DLD1 (cell line): Measurements from ENCODE around the gene CHMP3.
"Not testable (repeated sequence)": the region's sequence is repeated elsewhere in the genome, so short reads cannot be mapped to it uniquely, and the experiment has no call there.

Source experiments
- in situ Hi-C: cut with HindIII; loops from 2 replicates; pipeline ENCODE4 v1.10.0; 2017; ENCODE audit warnings: low sequenced_read_pairs

The CHMP3 gene

DNA sequence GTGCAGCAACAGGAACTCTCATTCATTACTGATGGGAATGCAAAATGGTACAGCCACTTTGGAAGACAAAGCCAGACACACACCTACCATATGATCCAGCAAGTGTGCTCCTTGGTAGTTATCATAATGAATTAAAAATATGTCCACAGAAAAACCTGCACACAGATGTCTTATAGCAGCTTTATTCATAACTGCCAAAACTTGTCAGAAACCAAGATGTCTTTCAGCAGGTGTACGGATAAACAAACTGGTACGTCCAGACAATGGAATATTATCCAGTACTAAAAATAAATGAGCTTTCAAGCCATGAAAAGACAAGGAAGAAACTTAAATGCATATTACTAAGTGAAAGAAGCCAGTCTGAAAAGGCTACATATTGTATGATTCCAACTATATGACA lies 50.4 kb downstream of the CHMP3 start:
- in situ Hi-C loops, result no loop called here

DNA sequence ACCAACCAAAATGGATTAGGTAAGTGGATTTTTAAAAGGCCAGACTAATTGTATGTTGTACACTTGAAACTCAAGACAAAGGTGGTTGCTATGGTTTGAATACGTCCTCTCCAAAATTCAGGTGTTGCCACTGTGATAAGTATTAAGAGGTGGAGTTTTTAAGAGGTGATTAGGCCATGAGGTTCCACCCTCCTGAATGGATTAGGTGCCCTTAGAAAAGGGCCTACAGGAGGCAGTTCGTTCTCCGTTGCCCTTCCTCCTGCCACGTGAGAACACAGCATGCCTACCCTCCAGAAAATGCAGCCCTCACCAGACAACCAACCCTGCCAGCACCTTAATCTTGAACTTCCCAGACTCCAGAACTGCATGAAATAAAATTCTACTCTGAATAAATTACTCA lies 51.2 kb downstream of the CHMP3 start:
- in situ Hi-C loops, result no loop called here

DNA sequence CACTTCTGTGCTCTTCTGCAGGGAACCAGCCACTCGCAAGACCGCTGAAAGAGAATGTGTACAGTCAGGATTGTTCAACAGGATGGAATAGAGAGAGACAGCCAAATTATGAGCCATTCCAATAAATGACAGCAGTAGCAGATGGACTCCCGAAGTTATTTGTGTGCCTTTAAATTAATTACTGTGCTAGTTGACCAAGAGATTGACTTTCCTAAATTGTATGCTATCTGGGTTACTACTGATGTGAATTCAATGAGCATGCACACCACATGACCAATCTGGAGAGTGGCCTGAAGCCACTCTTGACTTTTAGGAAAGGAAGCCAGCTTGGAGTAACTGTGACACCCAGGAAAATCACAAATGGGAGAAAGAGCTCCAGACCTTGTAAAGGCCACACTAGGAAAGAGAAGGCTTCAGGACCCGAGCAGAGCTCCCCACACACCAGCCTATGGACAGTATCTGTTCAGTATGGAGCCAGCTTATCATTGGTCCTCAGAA lies 52.8 kb downstream of the CHMP3 start:
- in situ Hi-C loops, result no loop called here

DNA sequence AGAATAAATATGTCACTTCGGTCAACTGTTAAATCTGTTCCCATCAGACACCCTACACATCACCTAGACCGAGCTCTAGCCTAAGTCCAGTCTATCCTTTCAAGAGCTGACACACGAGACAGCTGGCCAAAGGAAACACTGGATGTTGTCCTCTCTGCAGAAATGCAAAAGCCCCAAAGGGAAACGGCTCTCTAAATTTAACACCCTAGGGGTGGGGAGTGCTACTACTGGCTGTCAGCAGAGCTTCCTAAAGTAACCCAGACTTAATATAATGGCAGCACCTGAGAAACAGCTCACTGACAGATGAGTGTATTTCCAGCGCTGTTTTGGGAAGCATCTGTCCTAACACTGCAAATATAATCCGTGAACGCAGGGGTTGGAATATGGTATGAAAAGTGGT lies 55.6 kb downstream of the CHMP3 start:
- in situ Hi-C loops, result no loop called here

DNA sequence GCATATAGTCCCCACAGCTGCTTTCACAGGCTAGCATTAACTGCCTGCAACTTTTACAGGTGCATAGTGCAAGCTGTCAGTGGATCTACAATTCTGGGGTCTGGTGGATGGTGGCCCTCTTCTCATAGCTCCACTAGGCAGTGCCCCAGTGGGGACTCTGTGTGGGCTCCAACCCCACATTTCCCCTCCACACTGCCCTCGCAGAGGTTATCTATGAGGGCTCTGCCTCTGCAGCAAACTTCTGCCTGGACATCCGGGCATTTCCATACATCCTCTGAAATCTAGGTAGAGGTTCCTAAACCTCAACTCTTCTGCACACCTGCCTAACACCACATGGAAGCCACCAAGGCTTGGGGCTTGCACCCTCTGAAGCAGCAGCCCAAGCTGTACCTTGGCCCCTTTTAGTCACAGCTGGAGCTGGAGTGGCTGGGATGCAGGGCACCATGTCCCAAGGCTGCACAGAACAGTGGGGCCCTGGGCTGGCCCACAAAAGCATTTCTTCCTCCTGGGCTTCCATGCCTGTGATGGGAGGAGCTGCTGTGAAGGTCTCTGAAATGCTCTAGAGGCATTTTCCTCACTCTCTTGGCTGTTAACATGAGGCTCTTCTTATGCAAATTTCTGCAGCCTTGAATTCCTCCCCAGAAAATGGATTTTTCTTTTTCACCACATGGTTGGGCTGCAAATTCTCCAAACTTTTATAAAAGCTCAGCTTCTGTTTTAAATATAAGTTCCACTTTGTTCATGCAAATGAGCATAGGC lies 62.7 kb downstream of the CHMP3 start:
- in situ Hi-C loops, result no loop called here

DNA sequence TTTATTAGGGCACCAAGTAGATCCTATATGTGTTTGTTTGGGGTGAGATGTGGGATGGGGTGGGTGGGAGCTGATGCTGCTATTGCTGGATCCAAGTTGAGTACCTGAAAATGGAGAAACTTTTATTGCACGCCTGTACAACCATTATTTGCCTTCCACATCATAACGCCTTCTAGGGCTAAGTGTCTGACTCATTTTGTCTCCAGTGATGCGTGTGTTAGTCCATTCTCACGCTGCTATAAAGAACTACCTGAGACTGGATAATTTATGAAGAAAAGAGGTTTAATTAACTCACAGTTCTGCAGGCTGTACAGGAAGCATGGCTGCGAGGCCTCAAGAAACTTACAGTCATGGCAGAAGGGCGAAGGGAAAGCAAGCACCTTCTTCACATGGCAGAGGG lies 63.9 kb downstream of the CHMP3 start:
- in situ Hi-C loops, result no loop called here

DNA sequence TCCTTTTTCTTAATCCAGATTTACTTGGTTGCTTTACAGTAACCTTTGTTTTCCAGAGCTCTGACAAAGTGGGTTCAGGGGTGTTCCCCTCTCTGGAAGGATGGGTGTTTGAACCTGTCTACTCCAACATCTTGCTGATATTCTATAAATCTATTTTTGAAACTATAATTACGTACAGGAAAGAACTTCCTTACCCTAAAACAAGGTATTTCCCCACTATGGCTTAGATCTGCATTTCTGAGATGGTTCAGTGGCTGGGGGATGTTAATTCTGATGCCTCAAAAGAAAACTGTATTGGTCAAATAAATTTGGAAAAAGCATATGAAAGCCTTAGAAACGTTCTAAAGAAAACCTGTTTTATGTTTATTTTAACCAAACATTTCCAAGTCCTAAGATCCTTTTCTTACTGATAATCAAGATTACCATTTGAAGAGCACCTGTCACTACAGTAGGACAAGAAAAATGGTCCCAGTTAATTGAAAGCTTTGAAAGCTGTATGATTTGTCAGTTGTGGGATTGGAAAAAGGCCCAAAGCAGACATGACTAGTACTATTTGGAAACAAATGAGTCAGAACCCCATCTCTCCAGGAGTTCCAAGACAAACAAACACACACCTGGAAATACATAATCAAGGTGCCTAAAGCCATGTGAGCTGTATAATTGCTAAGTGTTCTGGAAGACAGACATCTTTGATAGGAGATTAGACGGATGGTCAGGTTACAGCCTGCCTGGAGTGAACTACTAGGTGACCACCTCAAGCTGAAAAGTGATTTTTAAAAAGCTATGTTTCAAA lies 64.6 kb downstream of the CHMP3 start:
- in situ Hi-C loops, result no loop called here

DNA sequence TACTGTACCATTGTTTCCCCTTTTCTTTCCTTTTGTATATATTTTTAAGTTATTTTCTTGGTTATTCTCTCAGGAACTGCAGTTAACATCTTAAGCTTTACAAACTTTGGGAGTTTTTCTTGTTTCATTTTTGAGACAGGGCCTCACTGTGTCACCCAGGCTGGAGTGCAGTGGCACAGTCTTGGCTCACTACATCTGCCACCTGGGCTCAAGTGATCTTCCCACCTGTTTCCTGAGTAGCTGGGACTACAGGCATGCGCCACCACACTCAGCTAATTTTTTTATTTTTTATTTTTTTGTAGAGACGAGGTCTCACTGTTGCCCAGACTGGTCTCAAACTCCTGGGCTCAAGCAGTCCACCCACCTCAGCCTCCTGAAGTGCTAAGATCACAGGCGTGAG lies 66.9 kb downstream of the CHMP3 start:
- in situ Hi-C loops, result not testable (repeated sequence)

DNA sequence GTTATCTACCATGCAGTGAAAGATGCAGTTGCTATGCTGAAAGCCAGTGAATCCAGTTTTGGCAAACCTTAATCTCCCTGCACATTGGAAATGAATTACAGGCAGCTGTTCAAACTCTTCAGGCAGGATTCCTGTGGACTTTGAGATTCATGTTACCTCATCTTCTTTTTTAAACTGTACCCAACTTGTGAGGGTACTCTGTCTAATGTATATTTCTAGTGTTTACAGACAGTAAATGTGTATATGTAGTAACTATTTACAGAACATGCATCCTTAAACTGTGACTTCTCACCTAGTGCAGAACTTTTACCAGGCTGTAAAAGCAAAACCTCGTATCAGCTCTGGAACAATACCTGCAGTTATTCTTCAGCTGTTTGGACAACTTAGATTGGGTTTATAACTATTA lies 71.2 kb downstream of the CHMP3 start:
- in situ Hi-C loops, result no loop called here

DNA sequence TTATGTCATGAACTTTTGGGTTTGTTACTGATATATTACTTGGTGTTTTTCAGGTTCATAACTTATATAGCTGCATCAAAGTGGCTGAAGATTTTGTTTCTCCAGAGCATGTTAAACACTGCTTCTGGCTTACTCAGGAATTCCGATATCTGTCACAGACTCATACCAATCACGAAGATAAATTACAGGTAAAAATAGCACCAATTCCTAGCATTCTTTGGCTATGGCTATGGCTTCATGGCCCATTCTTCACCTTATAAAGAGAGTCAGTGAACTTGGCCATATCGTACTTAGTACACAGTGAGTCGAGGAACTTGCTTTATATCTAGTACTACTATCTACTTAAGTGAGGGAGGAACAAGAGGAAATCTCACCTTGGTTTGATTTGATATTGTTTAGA lies 72.2 kb downstream of the CHMP3 start:
- in situ Hi-C loops, result no loop called here

DNA sequence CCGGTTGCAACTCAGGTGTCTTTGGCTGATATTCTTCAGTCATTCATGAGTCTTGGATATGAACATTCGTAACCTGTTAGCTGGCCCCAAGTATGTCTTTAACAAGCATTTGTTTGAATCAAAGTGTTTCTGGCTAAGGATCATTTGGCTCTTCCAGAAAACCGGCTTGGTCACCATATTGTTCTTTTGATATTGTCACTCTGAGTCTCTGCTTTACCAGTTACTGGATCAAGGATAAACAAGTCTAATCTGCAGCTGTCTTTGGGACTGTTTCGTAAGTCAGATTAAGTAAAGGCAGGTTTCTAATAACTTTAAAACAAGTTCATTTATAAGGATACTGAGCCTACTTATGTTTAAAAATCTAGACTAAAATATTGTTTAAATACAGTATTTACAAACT lies 73.0 kb downstream of the CHMP3 start:
- in situ Hi-C loops, result no loop called here

DNA sequence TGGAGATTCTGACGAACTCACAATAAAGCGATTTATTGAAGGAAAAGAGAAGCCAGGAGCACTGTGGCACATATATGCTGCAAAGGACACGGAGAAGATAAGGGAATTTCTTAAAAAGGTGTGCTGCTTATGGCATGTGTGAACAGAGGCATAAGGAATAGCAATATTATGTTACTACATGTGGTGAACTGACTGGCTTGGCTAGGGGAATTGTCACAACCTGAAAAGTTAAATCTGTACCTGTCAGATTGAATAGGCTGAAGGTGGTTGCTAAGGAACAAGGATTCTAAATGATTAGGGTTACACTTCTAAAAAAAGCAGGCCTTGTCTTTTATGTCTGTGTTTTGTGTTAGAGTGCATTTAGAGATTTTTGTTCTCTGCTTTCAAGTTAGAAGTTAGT lies 73.7 kb downstream of the CHMP3 start:
- in situ Hi-C loops, result no loop called here

DNA sequence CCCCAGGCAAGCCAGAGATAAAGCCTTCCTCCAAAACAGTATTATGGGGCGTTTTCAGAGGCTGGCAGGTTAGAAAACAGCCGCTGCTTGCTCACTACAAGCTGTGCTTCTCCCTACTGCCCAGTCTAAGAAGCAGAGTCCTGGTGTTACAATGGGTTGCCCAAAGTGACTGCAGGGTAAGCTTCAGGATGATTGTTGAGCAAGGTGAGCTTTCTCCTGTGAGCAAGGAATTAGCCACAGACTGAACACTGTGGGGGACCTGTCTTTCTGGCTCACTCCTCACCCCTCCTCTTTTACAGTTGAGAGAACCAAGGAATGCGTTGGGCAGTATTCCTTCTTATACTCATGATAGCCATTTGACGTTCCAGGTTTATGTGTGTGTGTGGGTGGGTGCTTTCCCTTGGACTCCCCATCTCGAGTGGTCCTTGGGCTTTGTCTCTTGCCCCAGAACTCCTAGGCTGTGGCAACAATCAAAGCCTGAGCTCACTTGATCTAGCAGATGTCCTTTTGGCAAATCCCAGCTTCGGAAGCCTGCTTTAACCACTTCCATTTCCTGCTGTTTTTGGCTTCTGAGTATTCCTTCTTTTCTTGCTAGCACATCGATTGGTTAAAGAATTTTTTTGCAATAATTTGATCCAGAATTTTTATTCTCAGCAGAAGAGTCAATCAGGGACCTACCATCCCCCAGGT lies 74.5 kb downstream of the CHMP3 start:
- in situ Hi-C loops, result no loop called here

DNA sequence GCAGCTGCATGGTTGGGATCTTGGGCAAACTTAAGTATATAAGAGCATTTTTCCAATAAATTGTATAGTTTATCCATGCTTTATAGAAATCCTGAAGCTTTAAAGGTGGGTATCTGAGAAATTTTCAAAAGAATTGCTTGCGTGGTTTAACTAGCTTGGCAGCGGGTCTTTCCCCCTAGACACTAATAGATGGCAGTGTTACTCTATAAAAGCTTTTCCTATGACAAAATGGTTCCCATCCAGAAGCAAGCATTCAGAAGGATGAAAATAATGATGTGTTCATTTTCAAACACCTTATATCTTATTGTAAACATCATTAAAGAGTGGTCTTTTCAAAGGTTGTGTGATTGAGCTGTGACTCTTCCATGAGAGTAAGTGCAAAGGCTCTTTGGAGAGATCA lies 76.2 kb downstream of the CHMP3 start:
- in situ Hi-C loops, result no loop called here

DNA sequence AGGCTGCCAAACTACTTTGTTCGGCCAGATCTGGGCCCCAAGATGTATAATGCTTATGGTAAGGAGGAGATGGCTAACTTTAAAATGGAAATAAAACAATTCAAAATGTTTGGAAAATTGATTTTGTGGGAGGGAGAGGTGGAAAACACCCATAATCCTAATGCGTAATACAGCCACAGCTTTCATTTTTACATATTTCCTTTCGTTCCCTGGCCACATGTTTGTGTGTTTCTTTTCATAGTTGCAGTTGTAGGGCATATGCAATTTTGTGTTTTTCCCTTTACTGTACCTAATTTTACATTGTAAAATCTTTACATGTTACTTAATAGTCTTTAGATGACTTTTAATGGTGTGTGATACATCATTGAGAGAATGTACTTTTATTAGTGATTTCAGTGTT lies 77.4 kb downstream of the CHMP3 start:
- in situ Hi-C loops, result no loop called here

DNA sequence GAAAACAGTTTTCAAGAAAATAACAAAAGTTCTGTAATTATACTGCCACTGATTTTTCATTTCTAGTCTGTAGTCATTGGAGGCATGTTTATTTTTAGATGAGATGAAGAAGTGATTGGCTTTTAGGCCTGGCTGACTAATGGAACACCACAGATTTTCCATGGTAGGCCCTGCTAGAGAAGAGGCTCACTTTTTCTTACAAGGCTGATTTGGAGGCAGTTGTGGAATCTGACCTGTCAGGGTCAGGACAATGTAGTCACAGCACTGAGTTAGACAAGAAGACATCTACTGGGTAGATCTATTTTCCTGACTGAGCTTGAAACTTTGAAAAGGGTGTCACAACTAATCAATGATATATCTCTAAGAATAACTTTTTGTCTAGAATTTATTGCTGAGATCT lies 78.1 kb downstream of the CHMP3 start:
- in situ Hi-C loops, result no loop called here

DNA sequence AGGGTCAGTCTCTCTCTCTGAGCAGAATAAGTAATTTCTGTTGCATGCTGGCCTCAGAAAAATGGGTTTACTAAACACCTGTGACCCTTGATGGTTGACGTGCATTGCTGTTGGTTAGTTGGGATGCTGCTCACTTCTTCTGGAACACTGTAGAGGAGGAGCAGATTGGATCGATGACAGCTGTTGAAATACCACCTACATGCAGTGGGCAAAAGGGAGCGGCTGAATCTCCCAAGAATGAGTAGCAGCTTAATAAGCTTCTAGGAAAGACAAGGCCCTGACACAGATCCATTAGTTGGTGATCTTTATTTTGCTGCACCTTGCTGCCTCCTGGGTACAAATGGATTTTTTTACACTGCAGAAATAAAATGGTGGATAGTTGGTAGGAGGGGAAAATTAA lies 78.9 kb downstream of the CHMP3 start:
- in situ Hi-C loops, result no loop called here

DNA sequence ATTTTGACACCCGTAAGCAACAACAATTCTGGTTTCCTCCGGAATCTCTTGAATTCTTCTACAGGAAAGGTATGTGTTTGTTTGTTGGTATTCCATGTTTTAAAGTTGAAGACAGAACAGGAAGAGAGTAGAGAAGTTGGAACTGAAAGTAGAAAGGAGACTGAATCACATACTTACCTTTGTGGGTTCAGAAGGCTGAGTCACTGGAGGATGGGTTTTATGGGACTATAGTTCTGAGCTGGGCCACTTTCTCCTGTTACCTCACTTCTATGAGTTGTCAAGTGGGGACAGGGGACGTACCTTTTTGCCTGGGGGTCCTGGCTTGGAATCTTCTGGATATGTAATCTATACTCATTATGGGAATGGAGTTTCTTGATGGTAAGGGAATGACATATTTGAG lies 81.2 kb downstream of the CHMP3 start:
- in situ Hi-C loops, result no loop called here

DNA sequence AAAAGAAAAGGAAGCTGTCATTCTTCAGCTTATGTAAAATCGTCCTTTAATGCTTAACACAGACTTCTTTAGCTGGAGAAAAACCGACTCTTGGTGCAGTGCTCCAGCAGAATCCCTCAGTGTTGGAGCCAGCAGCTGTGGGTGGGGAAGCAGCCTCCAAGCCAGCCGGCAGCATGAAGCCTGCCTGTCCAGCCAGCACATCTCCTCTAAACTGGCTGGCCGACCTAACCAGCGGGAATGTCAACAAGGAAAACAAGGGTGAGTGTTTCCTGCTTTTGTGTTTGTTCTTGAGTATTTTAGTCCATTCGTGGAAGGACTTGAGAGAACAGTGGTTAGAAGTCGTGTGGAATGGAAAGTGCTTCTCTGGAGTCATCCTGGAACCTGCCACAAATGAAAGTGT lies 83.1 kb downstream of the CHMP3 start:
- in situ Hi-C loops, result no loop called here

DNA sequence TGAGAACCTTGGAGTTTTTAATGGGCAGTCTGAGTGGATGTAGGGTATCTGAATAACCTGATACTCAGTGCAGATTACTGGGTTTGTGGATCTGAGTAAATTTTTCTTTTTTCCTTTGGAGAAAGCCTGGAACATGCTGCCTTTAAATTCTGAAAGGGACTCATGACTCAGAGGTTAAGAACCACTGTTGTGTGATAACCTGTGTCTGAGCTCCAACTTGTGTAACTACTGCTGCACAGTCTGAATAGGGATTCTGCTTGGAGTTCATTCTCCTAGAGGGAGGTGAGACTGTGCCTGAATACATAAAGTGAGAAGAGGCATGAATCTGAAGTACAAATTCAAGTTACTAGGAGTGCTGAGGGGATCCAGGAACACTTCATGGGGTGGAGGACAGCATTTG lies 85.9 kb downstream of the CHMP3 start:
- in situ Hi-C loops, result no loop called here

DNA sequence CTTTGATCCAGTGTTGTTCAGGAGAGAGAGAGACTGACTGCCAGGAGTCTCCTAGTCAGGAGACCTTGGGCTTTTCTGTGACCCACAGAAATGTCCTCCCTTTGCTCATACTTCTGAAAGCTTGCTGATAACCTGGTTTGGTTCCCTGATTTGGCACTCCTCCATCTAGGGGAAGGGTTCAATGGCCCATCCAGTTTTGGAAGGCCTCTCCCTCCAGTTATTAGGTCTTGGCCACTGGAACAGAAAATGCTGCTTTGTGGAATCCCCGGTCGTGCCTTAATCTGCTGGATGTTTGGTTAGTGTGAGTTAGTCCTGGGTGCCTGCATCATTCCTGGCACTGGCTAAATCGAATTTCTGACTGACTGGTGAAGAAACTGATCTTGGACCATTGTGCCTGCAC lies 86.3 kb downstream of the CHMP3 start:
- in situ Hi-C loops, result no loop called here

DNA sequence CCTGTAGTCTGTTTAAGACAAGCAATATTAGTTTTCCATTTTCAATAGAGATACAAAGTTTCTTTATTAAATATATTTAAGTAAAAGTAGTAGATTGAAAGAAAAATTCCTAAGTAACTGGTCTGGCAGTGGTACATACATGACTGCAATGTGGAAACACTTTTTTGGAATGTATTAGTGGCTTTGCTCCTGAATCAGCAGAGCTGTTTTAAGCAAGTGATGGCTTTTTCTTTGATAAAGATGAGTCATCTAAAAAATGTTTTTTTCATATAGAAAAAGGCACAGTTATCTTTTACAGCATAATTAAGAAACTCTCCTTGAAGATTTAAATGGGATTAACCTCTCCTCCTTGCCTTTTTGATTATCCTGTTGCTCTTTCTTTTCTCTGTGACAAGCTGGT lies 87.2 kb downstream of the CHMP3 start:
- in situ Hi-C loops, result no loop called here
